Pons (tissue), 1 donor: ENCODE data around the gene NRSN2.
A peak's percentile ranks its signal among the peaks of the same experiment; 100 is the strongest.

Experiments
- DNase-seq: peaks from one replicate; pipeline ENCODE4 v3.0.0-alpha.2; 2016; ENCODE audit warnings: low spot score

NRSN2 gene

GRCh38 chr20:397432-398237 is 50.7 kb downstream of the NRSN2 start:
- no peak for DNase-seq

- DNase-seq: no peak
Measured at GRCh38 chr20:399182-399707, 52.3 kb downstream of the NRSN2 start.

- DNase-seq: no peak
Measured at GRCh38 chr20:400128-400453, 53.2 kb downstream of the NRSN2 start.

GRCh38 chr20:400454-401275 is 53.8 kb downstream of the NRSN2 start:
- DNase-seq: peak; percentile 21

- DNase-seq: no peak
Measured at GRCh38 chr20:401682-402495, 55.0 kb downstream of the NRSN2 start.

GRCh38 chr20:402496-402885 is 55.6 kb downstream of the NRSN2 start:
- DNase-seq: no peak

GRCh38 chr20:402898-403581 is 56.1 kb downstream of the NRSN2 start:
- DNase-seq: no peak

GRCh38 chr20:403582-403957 is 56.7 kb downstream of the NRSN2 start:
- DNase-seq: no peak

- no peak for DNase-seq
Measured at GRCh38 chr20:404088-404487, 57.2 kb downstream of the NRSN2 start.
